Upper lobe of left lung (tissue), 6 donors: ENCODE results near the gene ZNF549. TPM values are rescaled to one million over a fixed set of nuclear protein-coding genes. Genes with fewer than 3 reads are reported as not detected.

Experiments used
- ATAC-seq, 2 donors: fragments of 200-7000 bp; cut with Tn5 transposase; one replicate each; pipeline ENCODE4 v1.9.1; 2022; ENCODE audit warnings: mild to moderate bottlenecking in 2 of 2, moderate library complexity in 2 of 2; ENCODE audit not compliant: low FRiP score in 2 of 2
- DNase-seq, 2 donors: peaks; one replicate each; pipeline ENCODE4 v3.0.0-alpha.2; 2019 to 2020
- H3K27ac ChIP-seq, 4 donors: fragments of 200-600 bp; sonication (generic); one replicate each; pipeline ENCODE4 v1.5.1; 2016 to 2019
- H3K27me3 ChIP-seq, 4 donors: fragments of 200-600 bp; sonication (generic); one replicate each; pipeline ENCODE4 v1.5.1; 2017 to 2019
- H3K36me3 ChIP-seq, 4 donors: fragments of 200-600 bp; sonication (generic); one replicate each; pipeline ENCODE4 v1.5.1; 2016 to 2019
- H3K4me1 ChIP-seq, 4 donors: fragments of 200-600 bp; sonication (generic); one replicate each; pipeline ENCODE4 v1.5.1; 2018 to 2019
- H3K4me3 ChIP-seq, 4 donors: fragments of 200-600 bp; sonication (generic); one replicate each; pipeline ENCODE4 v1.5.1; 2017 to 2019; ENCODE audit warnings: mild to moderate bottlenecking in 2 of 4, moderate library complexity in 1 of 4
- H3K9me3 ChIP-seq, 4 donors: fragments of 200-600 bp; sonication (generic); one replicate each; pipeline ENCODE4 v1.5.1; 2018 to 2019
- EP300 ChIP-seq, 4 donors: sonication (generic); formaldehyde crosslinking; IDR thresholded peaks; one replicate each; pipeline ENCODE4 v1.5.1; 2017; ENCODE audit warnings: antibody characterized with exemption in 4 of 4, control low read depth in 2 of 4
- POLR2A ChIP-seq, 4 donors: fragments of 450-650 bp; IDR thresholded peaks; one replicate each; pipeline ENCODE4 v1.5.1; 2016 to 2017; ENCODE audit warnings: antibody characterized with exemption in 4 of 4, mild to moderate bottlenecking in 2 of 4
- POLR2AphosphoS5 ChIP-seq, 2 donors: sonication (generic); formaldehyde crosslinking; IDR thresholded peaks; one replicate each; pipeline ENCODE4 v1.5.1; 2017; ENCODE audit warnings: antibody characterized with exemption in 2 of 2
- WGBS, 2 donors: methylation state at CpG; one replicate each; pipeline ENCODE4 v1.1.5; 2017 to 2018; 5-methylcytosine and 5-hydroxymethylcytosine counted together
- total RNA-seq, 6 donors: library from RNA; depleted of rRNA in 4 of 6; stranded (reverse); fragments of >200 nt in 4 of 6; gene quantifications; one replicate each; pipeline versions ENCODE4 v1.1.0 to v1.2.1, GENCODE V29; 2016 to 2021
- TF ChIP-seq, protein P1 (sequence below), 6 experiments: fragments of 450-650 bp in 4 of 6; fragments of 200-600 bp in 2 of 6; sonication (generic) in 2 of 6; IDR thresholded peaks; one replicate each; pipeline ENCODE4 v1.5.1; 2016 to 2019; ENCODE audit warnings: antibody characterized with exemption in 6 of 6
- donor health status: DM: no; HTN: no; CAD: no; lungs with moderate emphysema.
- donor health status: DM: no; HTN: yes; CAD: no; lungs with severe emphysema.

ZNF549 gene
- total RNA-seq, 6 donors from 2014 or later, result 1.8 to 8.4 (median 5.4) TPM

DNA sequence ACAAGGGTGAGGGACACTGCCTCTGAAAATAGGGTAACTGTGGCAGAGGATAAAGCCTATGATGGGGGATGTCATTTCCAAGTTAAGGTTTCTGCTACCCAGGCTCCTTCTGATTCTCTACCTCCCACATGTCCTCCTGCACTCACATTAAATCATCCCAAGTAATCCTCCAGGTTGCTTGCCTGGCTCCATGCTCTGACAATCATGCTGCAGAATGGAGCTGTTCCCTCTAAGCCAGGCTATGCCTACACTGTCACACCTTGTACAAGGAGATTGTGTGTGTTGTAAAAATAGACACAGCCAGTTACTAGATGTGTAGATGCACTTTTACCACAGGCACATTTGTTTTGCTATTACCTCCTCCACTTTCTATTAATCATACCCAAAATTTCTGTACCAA, 43.6 kb downstream of the ZNF549 start:
- H3K27me3 ChIP-seq, result no peaks in the 10 kb centered on the region
- no peak overlapping the region for H3K27ac ChIP-seq
- H3K4me1 ChIP-seq, result no peaks in the 10 kb centered on the region
- no peak for DNase-seq
- TF ChIP-seq POLR2AphosphoS5 (IDR thresholded peaks at IDR 0.05), result no peak
- TF ChIP-seq EP300 (IDR thresholded peaks at IDR 0.05), result no peak
- TF ChIP-seq, protein P1, sequence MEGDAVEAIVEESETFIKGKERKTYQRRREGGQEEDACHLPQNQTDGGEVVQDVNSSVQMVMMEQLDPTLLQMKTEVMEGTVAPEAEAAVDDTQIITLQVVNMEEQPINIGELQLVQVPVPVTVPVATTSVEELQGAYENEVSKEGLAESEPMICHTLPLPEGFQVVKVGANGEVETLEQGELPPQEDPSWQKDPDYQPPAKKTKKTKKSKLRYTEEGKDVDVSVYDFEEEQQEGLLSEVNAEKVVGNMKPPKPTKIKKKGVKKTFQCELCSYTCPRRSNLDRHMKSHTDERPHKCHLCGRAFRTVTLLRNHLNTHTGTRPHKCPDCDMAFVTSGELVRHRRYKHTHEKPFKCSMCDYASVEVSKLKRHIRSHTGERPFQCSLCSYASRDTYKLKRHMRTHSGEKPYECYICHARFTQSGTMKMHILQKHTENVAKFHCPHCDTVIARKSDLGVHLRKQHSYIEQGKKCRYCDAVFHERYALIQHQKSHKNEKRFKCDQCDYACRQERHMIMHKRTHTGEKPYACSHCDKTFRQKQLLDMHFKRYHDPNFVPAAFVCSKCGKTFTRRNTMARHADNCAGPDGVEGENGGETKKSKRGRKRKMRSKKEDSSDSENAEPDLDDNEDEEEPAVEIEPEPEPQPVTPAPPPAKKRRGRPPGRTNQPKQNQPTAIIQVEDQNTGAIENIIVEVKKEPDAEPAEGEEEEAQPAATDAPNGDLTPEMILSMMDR (IDR thresholded peaks at IDR 0.05), result no peak
- no peak for TF ChIP-seq POLR2A (IDR thresholded peaks at IDR 0.05)
- no peak for ATAC-seq
- H3K4me3 ChIP-seq, result no peak overlapping the region
- H3K36me3 ChIP-seq, result peaks cover 26 to 42% (median 40%) of the 10 kb centered on the region in 4 donors
- peaks cover 73 to 100% (median 100%) of the 10 kb centered on the region in 4 donors for H3K9me3 ChIP-seq

DNA sequence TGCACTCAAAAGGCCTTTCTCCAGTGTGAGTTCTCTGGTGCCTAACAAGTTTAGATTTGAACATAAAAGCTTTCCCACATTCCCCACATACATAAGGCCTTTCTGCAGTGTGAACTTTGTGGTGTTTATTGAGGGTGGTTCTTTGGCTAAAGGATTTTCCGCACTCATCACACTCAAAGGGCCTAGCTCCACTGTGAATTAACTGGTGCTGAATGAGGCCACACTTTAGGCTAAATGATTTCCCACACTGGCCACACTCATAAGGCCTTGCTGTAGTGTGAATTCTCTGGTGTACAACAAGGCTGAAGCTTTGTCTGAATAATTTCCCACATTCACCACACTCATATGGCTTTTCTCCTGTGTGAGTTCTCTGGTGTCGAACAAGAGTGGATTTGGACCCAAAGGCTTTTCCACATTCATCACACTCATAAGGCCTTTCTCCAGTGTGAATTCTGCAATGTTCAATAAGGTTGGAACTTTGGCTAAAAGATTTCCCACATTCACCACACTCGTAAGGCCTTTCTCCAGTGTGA, 45.3 kb downstream of the ZNF549 start:
- ATAC-seq, result no peak
- TF ChIP-seq POLR2A (IDR thresholded peaks at IDR 0.05) (no peak), EP300 (IDR thresholded peaks at IDR 0.05) (no peak), POLR2AphosphoS5 (IDR thresholded peaks at IDR 0.05) (no peak)
- TF ChIP-seq, protein P1 (IDR thresholded peaks at IDR 0.05), result no peak
- peaks cover 26 to 52% (median 48%) of the 10 kb centered on the region in 4 donors for H3K36me3 ChIP-seq

GRCh38 chr19:57576661-57577060, 49.5 kb downstream of the ZNF549 start:
- DNase-seq (no peak), ATAC-seq (no peak)
- H3K36me3 ChIP-seq, result peaks cover 26 to 52% (median 47%) of the 10 kb centered on the region in 4 donors
- no peak overlapping the region for H3K4me3 ChIP-seq
- peaks cover 44 to 61% (median 56%) of the 10 kb centered on the region in 4 donors for H3K9me3 ChIP-seq
- H3K4me1 ChIP-seq, result peaks cover 0 to 18% (median 8%) of the 10 kb centered on the region in 4 donors
- H3K27me3 ChIP-seq, result no peaks in the 10 kb centered on the region
- H3K27ac ChIP-seq, result no peak overlapping the region
- no peak for TF ChIP-seq EP300 (IDR thresholded peaks at IDR 0.05)
- TF ChIP-seq, protein P1 (IDR thresholded peaks at IDR 0.05), result no peak
- TF ChIP-seq POLR2A (IDR thresholded peaks at IDR 0.05), result no peak

More for the DNA sequence above, 45.3 kb downstream of the ZNF549 start:
- no peak overlapping the region for H3K27ac ChIP-seq
- peaks cover 61 to 100% (median 97%) of the 10 kb centered on the region in 4 donors for H3K9me3 ChIP-seq
- peaks cover 0 to 3% (median 0%) of the 10 kb centered on the region in 4 donors for H3K4me1 ChIP-seq
- WGBS, 2 donors, result 95 to 97% methylated on average over 3 of the region's 3 CpGs
- no peak for DNase-seq
- H3K27me3 ChIP-seq, result no peaks in the 10 kb centered on the region
- H3K4me3 ChIP-seq, result no peak overlapping the region

DNA sequence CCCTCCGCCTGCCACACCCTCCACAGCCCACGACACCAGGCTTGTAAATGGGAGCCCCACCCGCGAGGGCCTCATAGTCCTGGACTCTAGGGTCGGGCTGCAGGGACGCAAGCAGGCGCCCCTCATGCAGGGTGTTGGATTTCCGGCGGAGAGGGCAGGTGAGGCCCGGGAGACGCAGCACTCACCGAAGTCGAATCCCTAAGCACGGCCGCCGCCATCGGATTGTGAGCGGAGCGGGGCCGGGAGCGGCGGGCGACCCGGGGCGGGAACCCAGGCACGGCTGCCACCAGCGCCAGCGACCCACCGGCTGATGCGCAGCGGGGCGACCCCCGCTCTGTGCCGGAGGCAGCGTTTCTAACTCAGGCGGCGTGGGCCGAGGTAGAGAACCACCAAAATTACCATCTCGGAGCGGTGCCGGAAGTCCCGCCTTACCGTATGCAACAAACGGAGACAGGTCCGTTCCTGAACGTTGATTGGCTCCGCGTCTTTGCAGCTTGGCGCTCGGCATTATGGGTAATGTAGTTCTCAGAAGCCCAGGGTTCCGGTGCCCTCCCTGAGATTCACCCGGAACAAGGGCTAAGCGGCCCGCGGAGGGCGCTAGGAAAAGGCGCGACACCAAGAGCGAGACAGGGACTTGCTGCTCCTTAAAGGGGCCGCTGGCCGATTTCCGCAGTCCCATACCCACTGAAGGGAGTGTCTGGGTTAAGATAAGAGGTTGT, 51.5 kb downstream of the ZNF549 start, which contains the start of gene ZNF416:
Gene ZNF416, minus strand, starts transcription at position 425 of the 719 bp plus-strand sequence. Its CDS starts 207 bp downstream, at position 218.
- ATAC-seq (peak; percentile 96 to 99), DNase-seq (peak; percentile 92 to 98)
- peaks cover 15 to 33% (median 28%) of the 10 kb centered on the region in 4 donors for H3K36me3 ChIP-seq
- H3K27ac ChIP-seq, result peak within 1 kb of the TSS; percentile 50 to 75 (median 67)
- TF ChIP-seq, protein P1 (IDR thresholded peaks at IDR 0.05), result peak in 2 of 6 experiments; percentile 20 to 34
- TF ChIP-seq POLR2AphosphoS5 (IDR thresholded peaks at IDR 0.05) (peak; percentile 66 to 70), EP300 (IDR thresholded peaks at IDR 0.05) (no peak), POLR2A (IDR thresholded peaks at IDR 0.05) (peak in 1 of 4 donors; percentile 53)
- H3K27me3 ChIP-seq, result no peaks in the 10 kb centered on the region
- WGBS, 2 donors, result 0% methylated on average over 1 to 23 of the region's 62 CpGs
- peaks cover 24 to 58% (median 41%) of the 10 kb centered on the region in 4 donors for H3K9me3 ChIP-seq
- peaks cover 6 to 23% (median 13%) of the 10 kb centered on the region in 4 donors for H3K4me1 ChIP-seq
- peak within 1 kb of the TSS; percentile 56 to 95 (median 78) for H3K4me3 ChIP-seq
